Loucy (cell line): ENCODE data around the gene VPREB3.

Experiments
- H2AFZ ChIP-seq: fragments of 200-600 bp; sonication (generic); 2 replicates; pipeline ENCODE4 v1.6.0; 2016; ENCODE audit warnings: antibody characterized with exemption, mild to moderate bottlenecking, low read length, moderate library complexity
- H3F3A ChIP-seq: fragments of 200-600 bp; 2 replicates; pipeline ENCODE4 v1.6.0; 2016; ENCODE audit warnings: antibody characterized with exemption, low read depth, mild to moderate bottlenecking
- H3K27me3 ChIP-seq: fragments of 200-600 bp; sonication (generic); 2 replicates; pipeline ENCODE4 v1.6.1; 2014; ENCODE audit warnings: low read length, mild to moderate bottlenecking; ENCODE audit not compliant: insufficient read depth, poor library complexity, severe bottlenecking
- H3K36me3 ChIP-seq: fragments of 200-600 bp; sonication (generic); 2 replicates; pipeline ENCODE4 v1.6.1; 2016; ENCODE audit warnings: low read length; ENCODE audit not compliant: insufficient read depth
- H3K4me1 ChIP-seq: fragments of 200-600 bp; sonication (generic); 2 replicates; pipeline ENCODE4 v1.5.1; 2014; ENCODE audit warnings: low read length, mild to moderate bottlenecking; ENCODE audit not compliant: insufficient read depth, poor library complexity, severe bottlenecking
- H3K4me2 ChIP-seq: fragments of 200-600 bp; sonication (generic); 2 replicates; pipeline ENCODE4 v1.6.0; 2014; ENCODE audit warnings: antibody characterized with exemption, low read length, low read depth, mild to moderate bottlenecking; ENCODE audit not compliant: poor library complexity, severe bottlenecking
- H3K4me3 ChIP-seq: fragments of 200-600 bp; sonication (generic); 2 replicates; pipeline ENCODE4 v1.5.1; 2014; ENCODE audit warnings: low read length, mild to moderate bottlenecking, mixed read lengths; ENCODE audit not compliant: poor library complexity, severe bottlenecking
- H3K79me2 ChIP-seq: fragments of 200-600 bp; sonication (generic); 2 replicates; pipeline ENCODE4 v1.6.1; 2014; ENCODE audit warnings: low read length; ENCODE audit not compliant: insufficient read depth
- H3K9ac ChIP-seq: fragments of 200-600 bp; sonication (generic); 2 replicates; pipeline ENCODE4 v1.6.0; 2014; ENCODE audit warnings: mild to moderate bottlenecking, low read depth, low read length, moderate library complexity; ENCODE audit not compliant: poor library complexity, severe bottlenecking
- H3K9me2 ChIP-seq: fragments of 200-600 bp; sonication (generic); replicated peaks from 2 replicates; pipeline ENCODE4 v1.6.1; 2016; ENCODE audit warnings: low read depth, low read length, mixed read lengths
- H3K9me3 ChIP-seq: fragments of 200-600 bp; sonication (generic); 2 replicates; pipeline ENCODE4 v1.6.1; 2014; ENCODE audit warnings: mild to moderate bottlenecking, antibody characterized with exemption, low read length, low read depth; ENCODE audit not compliant: insufficient read depth
- H4K20me1 ChIP-seq: fragments of 200-600 bp; sonication (generic); 2 replicates; pipeline ENCODE4 v1.6.0; 2014; ENCODE audit warnings: antibody characterized with exemption, low read length, mild to moderate bottlenecking; ENCODE audit not compliant: insufficient read depth, poor library complexity, severe bottlenecking
- CTCF ChIP-seq: fragments of 200-600 bp; sonication (generic); conservative IDR thresholded peaks from 2 replicates; pipeline ENCODE4 v1.5.1; 2014; ENCODE audit warnings: mild to moderate bottlenecking, antibody characterized with exemption, low read length
- EZH2phosphoT487 ChIP-seq: fragments of 200-600 bp; IDR thresholded peaks from 2 replicates; pipeline ENCODE4 v1.6.1; 2018; ENCODE audit warnings: antibody characterized with exemption, mild to moderate bottlenecking, moderate library complexity, borderline replicate concordance

VPREB3 gene

GRCh38 chr22:23750714-23751440, 3.3 kb downstream of the VPREB3 start, which contains the start of gene ZNF70:
Gene ZNF70, minus strand, starts transcription at chr22:23751112. Its CDS starts 5,972 bp downstream, at chr22:23745140.
- H3K79me2 ChIP-seq: peaks cover 23% of the 10 kb centered on the region; the same call in 1 of the 2 replicates
- no peaks in the 10 kb centered on the region for H3K36me3 ChIP-seq
- peak; percentile 54 for TF ChIP-seq CTCF
- TF ChIP-seq EZH2phosphoT487: no peak
- no peaks in the 10 kb centered on the region for H4K20me1 ChIP-seq
- H3K4me1 ChIP-seq: peaks cover 22% of the 10 kb centered on the region
- H3K4me2 ChIP-seq: peak within 1 kb of the TSS; percentile 99
- H3K9me3 ChIP-seq: no peaks in the 10 kb centered on the region
- peaks cover 3% of the 10 kb centered on the region; the same call in 1 of the 2 replicates for H3F3A ChIP-seq
- no peaks in the 10 kb centered on the region for H3K27me3 ChIP-seq
- H2AFZ ChIP-seq: peak within 1 kb of the TSS; percentile 89
- H3K4me3 ChIP-seq: peak within 1 kb of the TSS; percentile 93
- no peaks in the 10 kb centered on the region for H3K9me2 ChIP-seq
- peak within 1 kb of the TSS; percentile 95 for H3K9ac ChIP-seq

- peaks cover 23% of the 10 kb centered on the region; the same call in 1 of the 2 replicates for H3K79me2 ChIP-seq
- no peaks in the 10 kb centered on the region for H3K36me3 ChIP-seq
- H3K4me1 ChIP-seq: peaks cover 22% of the 10 kb centered on the region
- H3K4me2 ChIP-seq: peak overlapping the region; percentile 95
- no peaks in the 10 kb centered on the region for H4K20me1 ChIP-seq
- peak overlapping the region; percentile 72 for H2AFZ ChIP-seq
- H3K9me3 ChIP-seq: no peaks in the 10 kb centered on the region
- peak overlapping the region; percentile 95 for H3K9ac ChIP-seq
- H3K9me2 ChIP-seq: no peaks in the 10 kb centered on the region
- peak overlapping the region; percentile 93 for H3K4me3 ChIP-seq
- no peaks in the 10 kb centered on the region for H3K27me3 ChIP-seq
- peaks cover 3% of the 10 kb centered on the region; the same call in 1 of the 2 replicates for H3F3A ChIP-seq
- TF ChIP-seq EZH2phosphoT487 (no peak), CTCF (no peak)
Measured at GRCh38 chr22:23750367-23750713, 3.9 kb downstream of the VPREB3 start.

DNA sequence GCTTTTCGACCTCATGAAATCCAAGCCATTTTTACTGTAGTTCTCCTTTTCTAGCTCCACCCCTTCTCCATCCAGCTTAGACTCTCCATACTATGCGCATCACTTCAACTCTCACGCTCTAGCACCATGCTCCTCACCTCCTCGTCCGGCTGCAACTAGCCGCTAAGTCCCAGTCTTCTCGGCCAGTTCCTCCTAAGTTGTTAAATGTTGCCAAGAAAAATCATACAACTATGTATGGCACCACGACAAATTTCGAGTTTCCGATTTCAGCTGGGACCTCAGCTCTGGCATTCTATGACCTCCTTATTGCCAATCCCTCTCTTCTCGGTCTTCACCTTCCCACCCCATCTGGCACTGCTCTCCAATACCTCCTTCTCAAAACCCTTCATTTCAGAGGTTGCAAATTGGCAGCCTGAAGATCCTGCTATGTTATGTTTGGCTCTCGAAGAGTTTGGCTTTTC, 4.4 kb downstream of the VPREB3 start:
- H3K27me3 ChIP-seq: no peaks in the 10 kb centered on the region
- H2AFZ ChIP-seq: no peak overlapping the region
- peaks cover 23% of the 10 kb centered on the region; the same call in 1 of the 2 replicates for H3K79me2 ChIP-seq
- H3K4me2 ChIP-seq: peak overlapping the region; percentile 95
- H4K20me1 ChIP-seq: no peaks in the 10 kb centered on the region
- H3K9me2 ChIP-seq: no peaks in the 10 kb centered on the region
- H3K9ac ChIP-seq: peak overlapping the region; percentile 95
- H3K4me1 ChIP-seq: peaks cover 22% of the 10 kb centered on the region
- no peaks in the 10 kb centered on the region for H3K9me3 ChIP-seq
- H3K36me3 ChIP-seq: peaks cover 2% of the 10 kb centered on the region; the same call in 1 of the 2 replicates
- H3F3A ChIP-seq: no peaks in the 10 kb centered on the region
- TF ChIP-seq EZH2phosphoT487: no peak
- no peak for TF ChIP-seq CTCF
- H3K4me3 ChIP-seq: peak overlapping the region; percentile 93
